Peyer's patch (tissue), 4 donors: ENCODE measurements around the gene MACROD2.

Experiments
- POLR2A ChIP-seq, 2 donors: fragments of 450-650 bp; IDR thresholded peaks; one replicate each; pipeline ENCODE4 v1.5.1; 2017; ENCODE audit warnings: antibody characterized with exemption in 2 of 2, mild to moderate bottlenecking in 2 of 2, moderate library complexity in 2 of 2
- TF ChIP-seq, protein P1 (sequence below), 6 experiments: fragments of 450-650 bp in 4 of 6; fragments of 200-600 bp in 2 of 6; sonication (generic) in 1 of 6; IDR thresholded peaks; one replicate each; pipeline ENCODE4 v1.5.1; 2017 to 2019; ENCODE audit warnings: antibody characterized with exemption in 6 of 6, mild to moderate bottlenecking in 3 of 6, moderate library complexity in 1 of 6

DNA sequence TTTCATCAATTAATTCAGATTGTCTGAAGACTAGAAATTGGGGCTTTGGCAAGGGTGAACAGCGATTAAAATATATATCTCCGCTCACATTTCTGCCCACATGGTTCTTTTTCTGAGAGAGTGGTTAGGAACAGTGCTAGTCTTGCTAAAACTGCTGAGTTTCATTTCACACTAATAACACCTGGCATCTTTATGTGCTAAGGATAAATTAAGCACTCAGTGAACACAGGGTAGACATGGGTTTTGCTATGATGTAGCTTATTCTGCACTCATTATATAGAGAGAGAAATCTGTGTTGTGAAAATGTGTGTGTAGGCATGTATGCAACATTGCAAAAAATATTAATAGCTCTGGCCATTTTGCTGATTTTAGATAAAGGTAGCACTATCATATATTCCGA is 965.5 kb downstream of the MACROD2 start:
- TF ChIP-seq, protein P1, sequence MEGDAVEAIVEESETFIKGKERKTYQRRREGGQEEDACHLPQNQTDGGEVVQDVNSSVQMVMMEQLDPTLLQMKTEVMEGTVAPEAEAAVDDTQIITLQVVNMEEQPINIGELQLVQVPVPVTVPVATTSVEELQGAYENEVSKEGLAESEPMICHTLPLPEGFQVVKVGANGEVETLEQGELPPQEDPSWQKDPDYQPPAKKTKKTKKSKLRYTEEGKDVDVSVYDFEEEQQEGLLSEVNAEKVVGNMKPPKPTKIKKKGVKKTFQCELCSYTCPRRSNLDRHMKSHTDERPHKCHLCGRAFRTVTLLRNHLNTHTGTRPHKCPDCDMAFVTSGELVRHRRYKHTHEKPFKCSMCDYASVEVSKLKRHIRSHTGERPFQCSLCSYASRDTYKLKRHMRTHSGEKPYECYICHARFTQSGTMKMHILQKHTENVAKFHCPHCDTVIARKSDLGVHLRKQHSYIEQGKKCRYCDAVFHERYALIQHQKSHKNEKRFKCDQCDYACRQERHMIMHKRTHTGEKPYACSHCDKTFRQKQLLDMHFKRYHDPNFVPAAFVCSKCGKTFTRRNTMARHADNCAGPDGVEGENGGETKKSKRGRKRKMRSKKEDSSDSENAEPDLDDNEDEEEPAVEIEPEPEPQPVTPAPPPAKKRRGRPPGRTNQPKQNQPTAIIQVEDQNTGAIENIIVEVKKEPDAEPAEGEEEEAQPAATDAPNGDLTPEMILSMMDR (IDR thresholded peaks at IDR 0.05) = no peak
- no peak for TF ChIP-seq POLR2A (IDR thresholded peaks at IDR 0.05)
